Measurements from ENCODE around the gene CAV1.

DNA sequence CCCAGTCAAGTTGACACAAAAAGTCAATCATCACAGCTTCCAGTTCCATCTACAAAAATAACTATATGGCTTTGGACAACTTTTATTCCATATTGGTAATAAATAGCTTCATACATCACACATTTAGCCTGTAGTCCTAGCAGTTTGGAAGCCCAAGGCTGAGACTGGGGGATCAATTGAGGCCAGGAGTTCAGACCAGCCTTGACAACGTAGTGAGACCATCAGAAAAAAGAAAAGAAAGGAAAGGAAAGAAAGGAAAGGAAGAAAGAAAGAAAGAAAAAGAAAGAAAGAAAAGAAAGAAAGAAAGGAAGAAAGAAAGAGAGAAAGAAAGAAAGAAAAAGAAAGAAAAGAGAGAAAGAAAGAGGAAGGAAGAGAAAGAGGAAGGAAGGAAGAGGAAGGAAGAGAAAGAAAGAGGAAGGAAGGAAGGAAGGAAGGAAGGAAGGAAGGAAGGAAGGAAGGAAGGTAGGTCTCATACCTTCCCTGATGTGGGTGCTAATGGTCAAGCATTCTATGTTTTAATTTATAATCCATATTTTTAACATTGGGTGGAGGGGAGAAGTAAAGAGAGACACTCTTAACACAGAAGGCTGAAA lies 37.8 kb downstream of the CAV1 start:
- TF ChIP-seq, protein P1, sequence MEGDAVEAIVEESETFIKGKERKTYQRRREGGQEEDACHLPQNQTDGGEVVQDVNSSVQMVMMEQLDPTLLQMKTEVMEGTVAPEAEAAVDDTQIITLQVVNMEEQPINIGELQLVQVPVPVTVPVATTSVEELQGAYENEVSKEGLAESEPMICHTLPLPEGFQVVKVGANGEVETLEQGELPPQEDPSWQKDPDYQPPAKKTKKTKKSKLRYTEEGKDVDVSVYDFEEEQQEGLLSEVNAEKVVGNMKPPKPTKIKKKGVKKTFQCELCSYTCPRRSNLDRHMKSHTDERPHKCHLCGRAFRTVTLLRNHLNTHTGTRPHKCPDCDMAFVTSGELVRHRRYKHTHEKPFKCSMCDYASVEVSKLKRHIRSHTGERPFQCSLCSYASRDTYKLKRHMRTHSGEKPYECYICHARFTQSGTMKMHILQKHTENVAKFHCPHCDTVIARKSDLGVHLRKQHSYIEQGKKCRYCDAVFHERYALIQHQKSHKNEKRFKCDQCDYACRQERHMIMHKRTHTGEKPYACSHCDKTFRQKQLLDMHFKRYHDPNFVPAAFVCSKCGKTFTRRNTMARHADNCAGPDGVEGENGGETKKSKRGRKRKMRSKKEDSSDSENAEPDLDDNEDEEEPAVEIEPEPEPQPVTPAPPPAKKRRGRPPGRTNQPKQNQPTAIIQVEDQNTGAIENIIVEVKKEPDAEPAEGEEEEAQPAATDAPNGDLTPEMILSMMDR (IDR thresholded peaks at IDR 0.05) = no peak
- no peak for TF ChIP-seq ZFX (IDR thresholded peaks at IDR 0.05; ENCODE audit: borderline replicate concordance)
